OCI-LY1 (cell line): ENCODE results near the gene STAMBPL1.

Experiments
- EZH2 ChIP-seq: fragments of 200-600 bp; sonication (generic), shearing (Covaris generic); IDR thresholded peaks from 2 replicates; pipeline ENCODE4 v1.8.0; 2017; ENCODE audit warnings: borderline replicate concordance, mixed run types, mild to moderate bottlenecking, antibody characterized with exemption, low read length, moderate library complexity, mixed read lengths
- TF ChIP-seq, protein P1 (sequence below): fragments of 200-600 bp; sonication (generic), shearing (Covaris generic); IDR thresholded peaks from 2 replicates; pipeline ENCODE4 v1.5.1; 2017; ENCODE audit warnings: mild to moderate bottlenecking, antibody characterized with exemption, low read length, moderate library complexity, mixed read lengths

DNA sequence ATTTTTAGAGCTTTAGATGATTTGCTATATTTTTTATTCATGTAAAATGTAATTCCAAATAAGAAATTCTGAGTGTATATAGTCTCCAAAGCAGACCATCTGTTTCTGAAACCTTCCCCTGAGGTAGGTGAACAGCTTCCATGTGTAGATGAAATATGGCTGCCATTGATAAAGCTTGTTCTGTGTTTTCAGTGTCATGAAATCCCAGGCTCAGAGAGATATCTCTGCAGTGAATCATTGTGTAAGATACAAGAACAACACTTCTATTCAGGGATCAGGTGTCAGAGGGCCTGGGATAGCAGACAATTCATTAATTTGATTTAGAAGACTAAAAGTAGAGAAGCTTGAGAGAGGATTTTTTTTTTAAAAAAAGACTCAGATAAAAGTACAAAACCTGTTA lies 43.5 kb downstream of the STAMBPL1 start:
- TF ChIP-seq, protein P1, sequence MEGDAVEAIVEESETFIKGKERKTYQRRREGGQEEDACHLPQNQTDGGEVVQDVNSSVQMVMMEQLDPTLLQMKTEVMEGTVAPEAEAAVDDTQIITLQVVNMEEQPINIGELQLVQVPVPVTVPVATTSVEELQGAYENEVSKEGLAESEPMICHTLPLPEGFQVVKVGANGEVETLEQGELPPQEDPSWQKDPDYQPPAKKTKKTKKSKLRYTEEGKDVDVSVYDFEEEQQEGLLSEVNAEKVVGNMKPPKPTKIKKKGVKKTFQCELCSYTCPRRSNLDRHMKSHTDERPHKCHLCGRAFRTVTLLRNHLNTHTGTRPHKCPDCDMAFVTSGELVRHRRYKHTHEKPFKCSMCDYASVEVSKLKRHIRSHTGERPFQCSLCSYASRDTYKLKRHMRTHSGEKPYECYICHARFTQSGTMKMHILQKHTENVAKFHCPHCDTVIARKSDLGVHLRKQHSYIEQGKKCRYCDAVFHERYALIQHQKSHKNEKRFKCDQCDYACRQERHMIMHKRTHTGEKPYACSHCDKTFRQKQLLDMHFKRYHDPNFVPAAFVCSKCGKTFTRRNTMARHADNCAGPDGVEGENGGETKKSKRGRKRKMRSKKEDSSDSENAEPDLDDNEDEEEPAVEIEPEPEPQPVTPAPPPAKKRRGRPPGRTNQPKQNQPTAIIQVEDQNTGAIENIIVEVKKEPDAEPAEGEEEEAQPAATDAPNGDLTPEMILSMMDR = no peak
- TF ChIP-seq EZH2 = no peak
